ENCODE data around the gene GSE1.

The GSE1 gene

DNA sequence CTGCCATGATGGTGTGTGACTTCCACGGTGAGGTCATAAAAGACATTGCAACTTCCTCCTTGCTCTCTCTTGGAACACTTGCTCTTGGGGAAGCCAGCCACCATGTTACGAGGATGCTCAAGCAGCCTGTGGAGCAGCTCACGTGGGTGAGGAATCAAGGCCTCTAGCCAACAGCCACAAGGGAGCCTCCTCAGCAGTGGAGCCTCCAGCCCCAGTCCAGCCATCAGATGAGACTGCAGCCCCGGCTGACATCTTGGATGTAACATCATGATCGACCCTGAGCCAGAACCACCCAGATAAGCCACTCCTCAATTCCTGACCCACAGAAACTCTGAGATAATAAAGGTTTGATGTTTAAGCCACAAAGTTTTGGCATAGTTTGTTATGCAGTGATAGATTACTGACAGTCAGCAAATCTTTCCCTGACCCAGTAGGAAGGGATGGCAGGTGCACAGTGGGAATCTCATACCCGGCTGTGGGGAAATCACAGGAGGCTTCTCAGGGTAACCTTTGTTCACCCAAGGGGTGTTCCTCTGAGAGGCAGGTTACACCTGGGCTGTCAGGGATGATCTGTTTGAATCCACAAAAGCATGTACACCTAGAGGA, 99.0 kb downstream of the GSE1 start:
- Histone ChIP-seq H3K4me3 (replicated peaks; ENCODE audit: insufficient read depth, low read length) (no peak overlapping the region), H3K27ac (replicated peaks) (no peak overlapping the region), H3K27me3 (ENCODE audit: insufficient read depth, poor library complexity, severe bottlenecking) (no peaks in the 10 kb centered on the region)
- no peak for DNase-seq (ENCODE audit: low read depth in 1 of 2, low spot score in 1 of 2)
- no peak for TF ChIP-seq SPI1 (IDR thresholded peaks at IDR 0.05; ENCODE audit: borderline replicate concordance, low read depth)
- TF ChIP-seq POLR2AphosphoS5 (IDR thresholded peaks at IDR 0.05; ENCODE audit: low read depth): no peak
- no peak for TF ChIP-seq GABPA (IDR thresholded peaks at IDR 0.05; ENCODE audit: low read depth)
- TF ChIP-seq, protein P1, sequence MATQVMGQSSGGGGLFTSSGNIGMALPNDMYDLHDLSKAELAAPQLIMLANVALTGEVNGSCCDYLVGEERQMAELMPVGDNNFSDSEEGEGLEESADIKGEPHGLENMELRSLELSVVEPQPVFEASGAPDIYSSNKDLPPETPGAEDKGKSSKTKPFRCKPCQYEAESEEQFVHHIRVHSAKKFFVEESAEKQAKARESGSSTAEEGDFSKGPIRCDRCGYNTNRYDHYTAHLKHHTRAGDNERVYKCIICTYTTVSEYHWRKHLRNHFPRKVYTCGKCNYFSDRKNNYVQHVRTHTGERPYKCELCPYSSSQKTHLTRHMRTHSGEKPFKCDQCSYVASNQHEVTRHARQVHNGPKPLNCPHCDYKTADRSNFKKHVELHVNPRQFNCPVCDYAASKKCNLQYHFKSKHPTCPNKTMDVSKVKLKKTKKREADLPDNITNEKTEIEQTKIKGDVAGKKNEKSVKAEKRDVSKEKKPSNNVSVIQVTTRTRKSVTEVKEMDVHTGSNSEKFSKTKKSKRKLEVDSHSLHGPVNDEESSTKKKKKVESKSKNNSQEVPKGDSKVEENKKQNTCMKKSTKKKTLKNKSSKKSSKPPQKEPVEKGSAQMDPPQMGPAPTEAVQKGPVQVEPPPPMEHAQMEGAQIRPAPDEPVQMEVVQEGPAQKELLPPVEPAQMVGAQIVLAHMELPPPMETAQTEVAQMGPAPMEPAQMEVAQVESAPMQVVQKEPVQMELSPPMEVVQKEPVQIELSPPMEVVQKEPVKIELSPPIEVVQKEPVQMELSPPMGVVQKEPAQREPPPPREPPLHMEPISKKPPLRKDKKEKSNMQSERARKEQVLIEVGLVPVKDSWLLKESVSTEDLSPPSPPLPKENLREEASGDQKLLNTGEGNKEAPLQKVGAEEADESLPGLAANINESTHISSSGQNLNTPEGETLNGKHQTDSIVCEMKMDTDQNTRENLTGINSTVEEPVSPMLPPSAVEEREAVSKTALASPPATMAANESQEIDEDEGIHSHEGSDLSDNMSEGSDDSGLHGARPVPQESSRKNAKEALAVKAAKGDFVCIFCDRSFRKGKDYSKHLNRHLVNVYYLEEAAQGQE (IDR thresholded peaks at IDR 0.05; ENCODE audit: insufficient replicate concordance, low read depth): no peak
- TF ChIP-seq, protein P2, sequence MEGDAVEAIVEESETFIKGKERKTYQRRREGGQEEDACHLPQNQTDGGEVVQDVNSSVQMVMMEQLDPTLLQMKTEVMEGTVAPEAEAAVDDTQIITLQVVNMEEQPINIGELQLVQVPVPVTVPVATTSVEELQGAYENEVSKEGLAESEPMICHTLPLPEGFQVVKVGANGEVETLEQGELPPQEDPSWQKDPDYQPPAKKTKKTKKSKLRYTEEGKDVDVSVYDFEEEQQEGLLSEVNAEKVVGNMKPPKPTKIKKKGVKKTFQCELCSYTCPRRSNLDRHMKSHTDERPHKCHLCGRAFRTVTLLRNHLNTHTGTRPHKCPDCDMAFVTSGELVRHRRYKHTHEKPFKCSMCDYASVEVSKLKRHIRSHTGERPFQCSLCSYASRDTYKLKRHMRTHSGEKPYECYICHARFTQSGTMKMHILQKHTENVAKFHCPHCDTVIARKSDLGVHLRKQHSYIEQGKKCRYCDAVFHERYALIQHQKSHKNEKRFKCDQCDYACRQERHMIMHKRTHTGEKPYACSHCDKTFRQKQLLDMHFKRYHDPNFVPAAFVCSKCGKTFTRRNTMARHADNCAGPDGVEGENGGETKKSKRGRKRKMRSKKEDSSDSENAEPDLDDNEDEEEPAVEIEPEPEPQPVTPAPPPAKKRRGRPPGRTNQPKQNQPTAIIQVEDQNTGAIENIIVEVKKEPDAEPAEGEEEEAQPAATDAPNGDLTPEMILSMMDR (IDR thresholded peaks at IDR 0.05; ENCODE audit: insufficient read depth, low read length): no peak

DNA sequence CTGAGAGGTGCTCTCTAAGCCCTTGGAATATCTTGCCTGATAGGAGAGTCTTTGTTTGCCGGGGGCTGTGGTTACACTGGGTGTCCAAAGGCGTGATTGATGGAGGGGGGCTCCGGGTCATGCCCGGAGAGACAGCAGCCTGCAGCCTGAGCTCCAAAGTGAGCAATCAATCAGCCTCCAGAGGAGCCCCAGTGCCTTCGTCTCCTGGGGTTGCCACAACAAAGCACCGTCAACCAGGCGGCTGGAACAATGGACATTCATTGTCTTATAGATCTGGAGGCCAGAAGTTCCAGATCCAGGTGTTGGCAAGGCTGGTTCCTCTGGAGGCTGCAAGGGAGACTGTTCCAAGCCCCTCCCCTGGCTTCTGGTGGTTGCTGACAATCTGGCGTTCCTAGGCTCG, 99.7 kb downstream of the GSE1 start:
- H3K27ac ChIP-seq (replicated peaks): no peak overlapping the region
- TF ChIP-seq, protein P2 (IDR thresholded peaks at IDR 0.05; ENCODE audit: insufficient read depth, low read length): no peak
- TF ChIP-seq SPI1 (IDR thresholded peaks at IDR 0.05; ENCODE audit: borderline replicate concordance, low read depth) (no peak), POLR2AphosphoS5 (IDR thresholded peaks at IDR 0.05; ENCODE audit: low read depth) (no peak), GABPA (IDR thresholded peaks at IDR 0.05; ENCODE audit: low read depth) (no peak)
- TF ChIP-seq, protein P1 (IDR thresholded peaks at IDR 0.05; ENCODE audit: insufficient replicate concordance, low read depth): no peak

DNA sequence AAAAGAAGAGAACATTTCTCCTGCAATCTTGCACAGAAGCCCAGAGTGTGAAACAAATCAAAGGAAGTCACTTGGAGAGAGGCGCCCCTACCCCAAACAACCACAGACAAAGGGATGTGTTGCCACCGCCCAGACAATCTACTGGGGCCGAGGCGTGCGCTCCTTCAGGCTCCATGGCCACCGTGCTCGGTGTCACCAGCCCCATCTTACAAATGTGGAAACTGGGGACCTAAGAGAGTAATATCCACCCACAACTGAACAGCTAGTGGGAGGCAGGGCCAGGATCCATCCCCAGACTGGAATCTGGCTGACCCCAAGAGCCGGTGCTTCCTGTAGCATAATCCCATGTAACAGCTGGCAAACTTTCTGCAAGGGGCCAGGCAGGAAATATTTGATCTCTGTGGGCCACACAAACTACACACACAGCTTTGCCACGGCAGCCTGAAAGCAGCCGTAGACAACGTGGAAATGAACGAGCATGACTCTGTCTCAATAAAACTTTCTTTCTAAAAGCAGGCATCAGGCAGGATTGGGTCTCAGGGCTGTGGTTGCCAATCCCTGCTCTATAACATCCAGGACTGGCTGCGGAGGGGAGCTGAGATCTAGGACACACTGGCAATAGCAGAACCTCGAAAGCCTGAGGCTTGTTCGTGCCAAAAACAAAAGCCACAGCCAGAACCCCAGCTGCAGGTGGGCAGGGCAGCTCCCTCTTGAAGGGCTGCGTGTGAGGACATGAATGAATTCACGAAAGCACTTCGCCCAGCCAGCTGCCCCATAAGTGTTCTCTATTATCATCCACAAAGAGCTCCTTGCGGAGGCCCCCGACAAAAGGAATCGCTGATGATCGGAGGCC, 102.3 kb downstream of the GSE1 start:
- TF ChIP-seq, protein P1 (IDR thresholded peaks at IDR 0.05; ENCODE audit: insufficient replicate concordance, low read depth): no peak
- no peak for TF ChIP-seq POLR2AphosphoS5 (IDR thresholded peaks at IDR 0.05; ENCODE audit: low read depth)
- TF ChIP-seq, protein P2 (IDR thresholded peaks at IDR 0.05; ENCODE audit: insufficient read depth, low read length): no peak
- no peak for TF ChIP-seq SPI1 (IDR thresholded peaks at IDR 0.05; ENCODE audit: borderline replicate concordance, low read depth)
- TF ChIP-seq GABPA (IDR thresholded peaks at IDR 0.05; ENCODE audit: low read depth): no peak
- Histone ChIP-seq H3K4me3 (replicated peaks; ENCODE audit: insufficient read depth, low read length) (no peak overlapping the region), H3K27ac (replicated peaks) (no peak overlapping the region), H3K27me3 (ENCODE audit: insufficient read depth, poor library complexity, severe bottlenecking) (no peaks in the 10 kb centered on the region)
- no peak for DNase-seq (ENCODE audit: low read depth in 1 of 2, low spot score in 1 of 2)

More for the DNA sequence above, 99.7 kb downstream of the GSE1 start:
- no peak for DNase-seq (ENCODE audit: low read depth in 1 of 2, low spot score in 1 of 2)
- H3K27me3 ChIP-seq (ENCODE audit: insufficient read depth, poor library complexity, severe bottlenecking): no peaks in the 10 kb centered on the region
- no peak overlapping the region for H3K4me3 ChIP-seq (replicated peaks; ENCODE audit: insufficient read depth, low read length)

All from HL-60 (cell line).